ENCODE measurements around the gene GLDN.
"Not testable (repeated sequence)": the region's sequence is repeated elsewhere in the genome, so short reads cannot be mapped to it uniquely, and the experiment has no call there.

The GLDN gene

DNA sequence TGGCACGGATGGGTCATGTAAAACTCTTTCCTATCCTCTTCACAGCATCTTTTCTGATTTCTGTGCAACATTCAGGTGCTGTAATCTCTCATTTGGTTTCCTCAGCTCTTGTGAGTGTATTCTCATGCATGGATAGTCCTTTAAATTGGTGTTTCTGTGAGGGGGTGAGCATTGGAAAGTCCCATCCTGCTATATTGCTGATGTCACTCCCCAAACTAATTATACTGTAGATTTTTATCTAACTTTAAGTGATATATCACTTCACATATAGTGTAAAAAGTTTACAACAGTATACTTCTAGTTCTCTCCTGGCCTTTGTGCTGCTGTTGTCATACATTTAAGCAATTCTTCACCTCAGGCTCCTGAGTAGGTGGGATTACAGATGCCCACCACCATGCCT is 102.7 kb downstream of the GLDN start:
- no peak for ATAC-seq (replicated peaks)
- no peaks in the 10 kb centered on the region for H3K36me3 Mint-ChIP-seq

DNA sequence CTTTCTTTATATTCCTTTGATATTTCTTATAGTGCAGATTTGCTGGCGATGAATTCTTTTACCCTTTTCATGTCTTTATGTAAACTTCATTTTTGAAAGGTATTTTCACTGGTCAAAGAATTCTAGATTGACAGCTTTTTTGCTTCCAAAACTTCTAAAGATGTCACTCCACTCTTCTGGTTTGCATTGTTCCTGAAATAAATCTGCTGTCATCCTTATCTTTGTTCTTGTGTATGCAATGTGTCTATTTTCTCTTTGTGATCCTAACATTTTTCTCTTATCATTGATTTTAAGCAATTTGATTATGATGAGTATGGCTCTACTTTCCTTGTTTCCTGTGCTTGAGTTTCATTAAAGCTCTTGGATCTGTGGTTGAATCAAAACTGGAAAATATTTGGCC is 103.4 kb downstream of the GLDN start:
- DNase-seq (no peak), ATAC-seq (replicated peaks) (no peak)
- Mint-ChIP-seq H3K4me1 (peaks cover 0 to 3% of the 10 kb centered on the region in 2 donors), H3K27me3 (peaks cover 0 to 8% of the 10 kb centered on the region in 2 donors), H3K9me3 (no peaks in the 10 kb centered on the region), H3K36me3 (no peaks in the 10 kb centered on the region), H3K27ac (no peak overlapping the region), H3K4me3 (no peak overlapping the region)

More for the DNA sequence above, 102.7 kb downstream of the GLDN start:
- H3K27ac Mint-ChIP-seq = no peak overlapping the region
- peaks cover 0 to 3% of the 10 kb centered on the region in 2 donors for H3K4me1 Mint-ChIP-seq
- H3K4me3 Mint-ChIP-seq = no peak overlapping the region
- no peak for DNase-seq
- peaks cover 0 to 13% of the 10 kb centered on the region in 2 donors for H3K27me3 Mint-ChIP-seq
- no peaks in the 10 kb centered on the region for H3K9me3 Mint-ChIP-seq

GRCh38 chr15:51446029-51446744 is 104.7 kb downstream of the GLDN start:
- not testable (repeated sequence) for H3K9me3 Mint-ChIP-seq; H3K4me1 Mint-ChIP-seq; H3K27me3 Mint-ChIP-seq; H3K4me3 Mint-ChIP-seq; ATAC-seq (replicated peaks); H3K36me3 Mint-ChIP-seq; H3K27ac Mint-ChIP-seq; DNase-seq

DNA sequence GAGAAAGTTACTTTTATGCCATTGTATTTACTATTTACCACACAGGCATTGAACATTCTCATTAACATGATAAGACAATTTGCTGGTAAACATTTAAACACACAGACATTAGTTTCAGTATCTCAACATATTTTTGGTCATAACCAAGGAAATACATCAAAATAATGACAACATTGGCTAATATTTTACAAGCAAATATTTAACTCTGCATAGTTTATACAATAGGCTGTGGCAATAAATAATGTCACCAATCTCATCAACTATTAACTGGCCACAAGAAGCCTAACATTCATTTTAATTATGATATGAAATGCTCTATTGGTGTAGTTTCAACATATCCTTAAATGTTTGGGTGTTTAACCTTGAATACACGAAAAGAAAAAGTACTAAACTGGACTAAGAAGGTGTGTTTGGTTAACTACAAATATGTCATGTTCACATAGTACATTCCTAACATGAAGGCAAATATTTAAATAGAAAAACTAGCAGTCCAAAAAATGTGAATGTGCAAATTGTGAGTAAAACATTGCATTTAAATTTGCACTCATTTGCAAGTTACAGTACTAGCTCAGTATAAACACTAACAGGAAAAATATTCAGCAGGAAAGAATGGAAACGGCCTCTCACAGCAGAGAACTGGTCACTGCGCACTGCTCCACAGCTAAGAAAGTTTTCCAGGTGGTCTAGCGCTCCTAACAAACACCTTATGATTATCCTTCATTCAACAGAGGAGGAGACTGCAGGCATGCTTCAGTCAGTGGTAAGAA is 106.6 kb downstream of the GLDN start:
- Mint-ChIP-seq H3K27ac (no peak overlapping the region), H3K4me3 (no peak overlapping the region), H3K36me3 (no peaks in the 10 kb centered on the region), H3K9me3 (no peaks in the 10 kb centered on the region), H3K27me3 (no peaks in the 10 kb centered on the region), H3K4me1 (peaks cover 0 to 3% of the 10 kb centered on the region in 2 donors)
- DNase-seq (no peak), ATAC-seq (replicated peaks) (no peak)

DNA sequence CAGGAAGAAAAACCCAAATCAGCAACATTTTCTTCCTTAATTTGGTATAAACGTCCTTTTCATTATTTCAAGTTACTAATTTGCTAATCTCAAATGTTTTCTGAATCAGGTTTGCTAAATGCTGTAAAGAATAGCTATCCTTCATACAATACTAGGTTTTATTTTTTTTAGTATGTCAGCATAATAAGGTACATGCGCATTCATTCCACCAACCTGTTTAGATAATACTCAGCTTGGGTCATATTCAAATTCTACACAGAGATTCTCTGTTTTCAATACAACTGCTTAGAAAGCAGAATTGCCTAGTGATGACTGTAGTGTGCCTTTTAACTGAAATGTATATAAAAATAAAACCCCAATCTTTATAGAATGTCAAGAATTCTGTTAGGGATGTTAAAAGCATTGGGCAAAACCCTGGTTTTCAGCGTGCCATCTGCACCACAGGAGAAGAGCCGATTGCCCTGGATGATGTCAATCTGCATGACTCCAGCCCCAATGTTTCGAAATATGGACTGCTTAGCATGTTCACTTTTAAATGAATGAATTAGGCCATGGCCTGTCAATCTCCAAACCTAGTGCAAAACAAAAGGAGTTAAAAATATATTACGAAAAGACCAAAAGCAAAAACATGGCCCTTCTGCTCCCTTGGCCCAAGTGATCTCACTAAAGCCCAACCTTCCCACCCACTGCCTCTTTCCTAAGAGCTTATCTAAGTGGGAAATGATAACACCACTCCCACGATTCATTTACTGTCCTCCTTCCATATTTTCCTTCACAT is 107.4 kb downstream of the GLDN start:
- no peak overlapping the region for H3K27ac Mint-ChIP-seq
- H3K4me1 Mint-ChIP-seq = peaks cover 0 to 3% of the 10 kb centered on the region in 2 donors
- DNase-seq = no peak
- H3K9me3 Mint-ChIP-seq = no peaks in the 10 kb centered on the region
- ATAC-seq (replicated peaks) = no peak
- H3K4me3 Mint-ChIP-seq = no peak overlapping the region
- no peaks in the 10 kb centered on the region for H3K36me3 Mint-ChIP-seq
- H3K27me3 Mint-ChIP-seq = no peaks in the 10 kb centered on the region

DNA sequence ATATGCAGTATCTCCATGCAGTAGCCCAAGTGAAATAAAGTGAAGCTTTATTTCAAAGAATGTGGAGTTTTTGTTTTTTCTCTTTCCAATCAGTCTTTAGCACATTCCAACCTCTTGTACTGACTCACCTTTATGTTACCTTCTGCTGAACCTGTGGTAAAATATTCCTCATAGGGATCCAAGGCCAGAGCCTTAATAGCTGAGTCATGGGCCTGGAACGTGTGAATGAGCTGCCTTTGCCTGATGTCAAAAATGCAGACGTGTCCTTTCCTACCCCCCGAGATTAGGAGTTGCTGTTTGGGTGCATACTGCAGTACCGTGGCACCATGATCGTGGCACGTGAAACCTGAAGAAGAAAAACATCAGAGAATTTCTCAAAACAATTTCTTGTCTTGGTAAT is 108.5 kb downstream of the GLDN start:
- Mint-ChIP-seq H3K9me3 (no peaks in the 10 kb centered on the region), H3K27ac (no peak overlapping the region), H3K27me3 (no peaks in the 10 kb centered on the region), H3K36me3 (no peaks in the 10 kb centered on the region), H3K4me1 (no peaks in the 10 kb centered on the region), H3K4me3 (no peak overlapping the region)
- ATAC-seq (replicated peaks) = no peak
- no peak for DNase-seq

Measured in stimulated activated naive B cell treated with anti-CD40 and anti-IgM and Interleukin-4, amounts not matched to agents 10 μg/mL and 1 μg/mL and 100 μg/mL, for 72 hours (primary cell).